Loucy (cell line): ENCODE data around the gene CDK4.

ENCODE experiments used
- H2AFZ ChIP-seq: fragments of 200-600 bp; sonication (generic); 2 replicates; pipeline ENCODE4 v1.6.0; 2016; ENCODE audit warnings: antibody characterized with exemption, mild to moderate bottlenecking, low read length, moderate library complexity
- H3F3A ChIP-seq: fragments of 200-600 bp; 2 replicates; pipeline ENCODE4 v1.6.0; 2016; ENCODE audit warnings: antibody characterized with exemption, low read depth, mild to moderate bottlenecking
- H3K27me3 ChIP-seq: fragments of 200-600 bp; sonication (generic); 2 replicates; pipeline ENCODE4 v1.6.1; 2014; ENCODE audit warnings: low read length, mild to moderate bottlenecking; ENCODE audit not compliant: insufficient read depth, poor library complexity, severe bottlenecking
- H3K36me3 ChIP-seq: fragments of 200-600 bp; sonication (generic); 2 replicates; pipeline ENCODE4 v1.6.1; 2016; ENCODE audit warnings: low read length; ENCODE audit not compliant: insufficient read depth
- H3K4me1 ChIP-seq: fragments of 200-600 bp; sonication (generic); 2 replicates; pipeline ENCODE4 v1.5.1; 2014; ENCODE audit warnings: low read length, mild to moderate bottlenecking; ENCODE audit not compliant: insufficient read depth, poor library complexity, severe bottlenecking
- H3K4me2 ChIP-seq: fragments of 200-600 bp; sonication (generic); 2 replicates; pipeline ENCODE4 v1.6.0; 2014; ENCODE audit warnings: antibody characterized with exemption, low read length, low read depth, mild to moderate bottlenecking; ENCODE audit not compliant: poor library complexity, severe bottlenecking
- H3K4me3 ChIP-seq: fragments of 200-600 bp; sonication (generic); 2 replicates; pipeline ENCODE4 v1.5.1; 2014; ENCODE audit warnings: low read length, mild to moderate bottlenecking, mixed read lengths; ENCODE audit not compliant: poor library complexity, severe bottlenecking
- H3K79me2 ChIP-seq: fragments of 200-600 bp; sonication (generic); 2 replicates; pipeline ENCODE4 v1.6.1; 2014; ENCODE audit warnings: low read length; ENCODE audit not compliant: insufficient read depth
- H3K9ac ChIP-seq: fragments of 200-600 bp; sonication (generic); 2 replicates; pipeline ENCODE4 v1.6.0; 2014; ENCODE audit warnings: mild to moderate bottlenecking, low read depth, low read length, moderate library complexity; ENCODE audit not compliant: poor library complexity, severe bottlenecking
- H3K9me2 ChIP-seq: fragments of 200-600 bp; sonication (generic); replicated peaks from 2 replicates; pipeline ENCODE4 v1.6.1; 2016; ENCODE audit warnings: low read depth, low read length, mixed read lengths
- H3K9me3 ChIP-seq: fragments of 200-600 bp; sonication (generic); 2 replicates; pipeline ENCODE4 v1.6.1; 2014; ENCODE audit warnings: mild to moderate bottlenecking, antibody characterized with exemption, low read length, low read depth; ENCODE audit not compliant: insufficient read depth
- H4K20me1 ChIP-seq: fragments of 200-600 bp; sonication (generic); 2 replicates; pipeline ENCODE4 v1.6.0; 2014; ENCODE audit warnings: antibody characterized with exemption, low read length, mild to moderate bottlenecking; ENCODE audit not compliant: insufficient read depth, poor library complexity, severe bottlenecking
- EZH2phosphoT487 ChIP-seq: fragments of 200-600 bp; IDR thresholded peaks from 2 replicates; pipeline ENCODE4 v1.6.1; 2018; ENCODE audit warnings: antibody characterized with exemption, mild to moderate bottlenecking, moderate library complexity, borderline replicate concordance
- TF ChIP-seq, protein P1 (sequence below): fragments of 200-600 bp; sonication (generic); conservative IDR thresholded peaks from 2 replicates; pipeline ENCODE4 v1.5.1; 2014; ENCODE audit warnings: mild to moderate bottlenecking, antibody characterized with exemption, low read length

CDK4 gene

DNA sequence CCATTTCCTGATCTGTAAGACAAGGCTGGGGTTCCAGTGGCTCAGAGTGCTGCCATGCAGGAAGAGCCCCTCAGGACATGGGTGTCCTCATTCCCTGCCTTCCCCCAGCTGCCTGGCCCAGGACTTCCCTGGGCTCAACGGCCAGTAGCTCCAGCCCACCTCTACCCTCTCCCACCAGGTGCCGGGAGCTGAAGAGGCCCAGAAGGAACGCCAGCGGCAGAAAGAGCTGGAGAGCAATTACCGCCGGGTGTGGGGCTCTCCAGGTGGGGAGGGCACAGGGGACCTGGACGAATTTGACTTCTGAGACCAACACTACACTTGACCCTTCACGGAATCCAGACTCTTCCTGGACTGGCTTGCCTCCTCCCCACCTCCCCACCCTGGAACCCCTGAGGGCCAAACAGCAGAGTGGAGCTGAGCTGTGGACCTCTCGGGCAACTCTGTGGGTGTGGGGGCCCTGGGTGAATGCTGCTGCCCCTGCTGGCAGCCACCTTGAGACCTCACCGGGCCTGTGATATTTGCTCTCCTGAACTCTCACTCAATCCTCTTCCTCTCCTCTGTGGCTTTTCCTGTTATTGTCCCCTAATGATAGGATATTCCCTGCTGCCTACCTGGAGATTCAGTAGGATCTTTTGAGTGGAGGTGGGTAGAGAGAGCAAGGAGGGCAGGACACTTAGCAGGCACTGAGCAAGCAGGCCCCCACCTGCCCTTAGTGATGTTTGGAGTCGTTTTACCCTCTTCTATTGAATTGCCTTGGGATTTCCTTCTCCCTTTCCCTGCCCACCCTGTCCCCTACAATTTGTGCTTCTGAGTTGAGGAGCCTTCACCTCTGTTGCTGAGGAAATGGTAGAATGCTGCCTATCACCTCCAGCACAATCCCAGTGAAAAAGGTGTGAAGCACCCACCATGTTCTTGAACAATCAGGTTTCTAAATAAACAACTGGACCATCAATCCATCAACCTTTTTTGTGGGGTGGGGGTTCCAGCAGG is 31.2 kb downstream of the CDK4 start:
- Histone ChIP-seq H3K79me2 (no peaks in the 10 kb centered on the region), H3K36me3 (peaks cover 40% of the 10 kb centered on the region; the same call in 1 of the 2 replicates), H3K9ac (no peak overlapping the region), H3K4me2 (no peak overlapping the region), H3K27me3 (no peaks in the 10 kb centered on the region), H3K4me3 (no peak overlapping the region), H3K9me2 (no peaks in the 10 kb centered on the region), H2AFZ (no peak overlapping the region), H3K9me3 (no peaks in the 10 kb centered on the region), H3F3A (no peaks in the 10 kb centered on the region), H3K4me1 (no peaks in the 10 kb centered on the region), H4K20me1 (no peaks in the 10 kb centered on the region)
- TF ChIP-seq EZH2phosphoT487, result no peak
- TF ChIP-seq, protein P1, sequence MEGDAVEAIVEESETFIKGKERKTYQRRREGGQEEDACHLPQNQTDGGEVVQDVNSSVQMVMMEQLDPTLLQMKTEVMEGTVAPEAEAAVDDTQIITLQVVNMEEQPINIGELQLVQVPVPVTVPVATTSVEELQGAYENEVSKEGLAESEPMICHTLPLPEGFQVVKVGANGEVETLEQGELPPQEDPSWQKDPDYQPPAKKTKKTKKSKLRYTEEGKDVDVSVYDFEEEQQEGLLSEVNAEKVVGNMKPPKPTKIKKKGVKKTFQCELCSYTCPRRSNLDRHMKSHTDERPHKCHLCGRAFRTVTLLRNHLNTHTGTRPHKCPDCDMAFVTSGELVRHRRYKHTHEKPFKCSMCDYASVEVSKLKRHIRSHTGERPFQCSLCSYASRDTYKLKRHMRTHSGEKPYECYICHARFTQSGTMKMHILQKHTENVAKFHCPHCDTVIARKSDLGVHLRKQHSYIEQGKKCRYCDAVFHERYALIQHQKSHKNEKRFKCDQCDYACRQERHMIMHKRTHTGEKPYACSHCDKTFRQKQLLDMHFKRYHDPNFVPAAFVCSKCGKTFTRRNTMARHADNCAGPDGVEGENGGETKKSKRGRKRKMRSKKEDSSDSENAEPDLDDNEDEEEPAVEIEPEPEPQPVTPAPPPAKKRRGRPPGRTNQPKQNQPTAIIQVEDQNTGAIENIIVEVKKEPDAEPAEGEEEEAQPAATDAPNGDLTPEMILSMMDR, result no peak

DNA sequence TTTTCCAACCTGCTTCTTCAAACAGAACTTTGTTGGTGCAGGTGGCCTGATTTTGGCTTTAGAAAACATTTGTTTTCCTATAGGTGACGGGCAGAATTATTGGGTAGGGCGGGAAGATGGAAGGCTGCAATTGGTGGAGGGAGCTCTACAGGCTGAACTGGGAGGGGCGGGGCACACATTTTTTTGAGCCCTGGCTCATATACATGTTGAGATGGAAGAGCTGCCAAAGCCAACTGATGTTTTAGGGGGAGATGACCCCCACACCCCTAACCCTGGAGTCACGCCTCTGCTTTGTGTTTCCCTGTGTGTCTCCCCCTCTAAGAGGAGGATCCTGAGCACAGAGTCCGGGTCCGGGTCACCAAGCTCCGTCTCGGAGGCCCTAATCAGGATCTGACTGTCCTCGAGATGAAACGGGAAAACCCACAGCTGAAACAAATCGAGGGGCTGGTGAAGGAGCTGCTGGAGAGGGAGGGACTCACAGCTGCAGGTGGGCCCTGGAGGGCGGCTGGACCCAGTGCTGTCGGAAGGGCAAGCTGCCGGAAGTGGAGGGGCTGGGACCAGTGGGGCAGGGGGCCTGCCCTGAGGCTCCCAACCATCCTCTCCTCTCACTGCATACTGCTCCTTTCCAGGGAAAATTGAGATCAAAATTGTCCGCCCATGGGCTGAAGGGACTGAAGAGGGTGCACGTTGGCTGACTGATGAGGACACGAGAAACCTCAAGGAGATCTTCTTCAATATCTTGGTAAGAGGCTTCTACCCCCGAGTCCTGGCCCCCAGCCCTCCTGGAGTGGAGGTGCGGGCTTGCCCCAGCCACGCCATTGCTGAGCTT is 32.1 kb downstream of the CDK4 start:
- Histone ChIP-seq H2AFZ (no peak overlapping the region), H3K4me2 (no peak overlapping the region), H3K4me3 (no peak overlapping the region), H3K9me2 (no peaks in the 10 kb centered on the region), H4K20me1 (no peaks in the 10 kb centered on the region), H3K36me3 (peaks cover 44% of the 10 kb centered on the region; the same call in 1 of the 2 replicates), H3K4me1 (no peaks in the 10 kb centered on the region), H3K79me2 (no peaks in the 10 kb centered on the region), H3K9me3 (no peaks in the 10 kb centered on the region), H3K27me3 (no peaks in the 10 kb centered on the region), H3K9ac (no peak overlapping the region), H3F3A (no peaks in the 10 kb centered on the region)
- TF ChIP-seq EZH2phosphoT487, result no peak
- TF ChIP-seq, protein P1, result no peak

DNA sequence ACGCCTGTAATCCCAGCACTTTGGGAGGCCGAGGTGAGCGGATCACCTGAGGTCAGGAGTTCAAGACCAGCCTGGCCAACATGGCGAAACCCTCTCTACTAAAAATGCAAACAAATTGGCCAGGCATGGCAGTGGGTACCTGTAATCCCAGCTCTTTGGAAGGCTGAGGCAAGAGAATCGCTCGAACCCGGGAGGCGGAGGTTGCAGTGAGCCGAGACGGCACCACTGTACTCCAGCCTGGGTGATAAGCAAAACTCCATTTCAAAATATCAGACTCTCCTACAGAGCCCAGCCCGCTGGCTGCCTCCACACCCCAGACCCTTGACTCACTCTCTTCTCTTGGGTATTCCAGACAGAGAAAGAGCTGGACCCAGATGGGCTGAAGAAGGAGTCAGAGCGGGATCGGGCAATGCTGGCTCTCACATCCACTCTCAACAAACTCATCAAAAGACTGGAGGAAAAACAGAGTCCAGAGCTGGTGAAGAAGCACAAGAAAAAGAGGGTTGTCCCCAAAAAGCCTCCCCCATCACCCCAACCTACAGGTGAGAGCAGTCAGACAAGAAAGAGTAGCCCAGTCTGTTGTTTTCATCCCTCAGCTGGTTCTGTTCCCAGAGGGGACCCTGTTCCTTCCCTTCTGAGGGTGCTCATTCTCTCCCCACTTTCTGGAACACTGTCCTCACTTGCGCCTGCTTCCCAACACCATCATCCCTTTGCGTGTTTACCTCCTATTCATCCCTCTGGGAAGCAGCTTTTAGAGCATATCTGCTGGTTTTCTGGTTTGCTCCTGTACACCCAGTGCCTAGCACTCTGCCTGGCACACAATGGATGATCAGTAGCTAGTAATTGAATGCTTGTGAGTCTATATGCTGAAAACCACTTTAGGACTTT is 33.2 kb downstream of the CDK4 start:
- TF ChIP-seq, protein P1, result no peak
- no peak for TF ChIP-seq EZH2phosphoT487
- H3K27me3 ChIP-seq, result no peaks in the 10 kb centered on the region
- no peaks in the 10 kb centered on the region for H3K9me2 ChIP-seq
- H3K9me3 ChIP-seq, result no peaks in the 10 kb centered on the region
- H3K4me1 ChIP-seq, result no peaks in the 10 kb centered on the region
- no peaks in the 10 kb centered on the region for H3F3A ChIP-seq
- no peak overlapping the region for H3K4me2 ChIP-seq
- no peaks in the 10 kb centered on the region for H3K79me2 ChIP-seq
- peaks cover 44% of the 10 kb centered on the region; the same call in 1 of the 2 replicates for H3K36me3 ChIP-seq
- H3K4me3 ChIP-seq, result no peak overlapping the region
- no peak overlapping the region for H3K9ac ChIP-seq
- H2AFZ ChIP-seq, result no peak overlapping the region
- H4K20me1 ChIP-seq, result no peaks in the 10 kb centered on the region
